ENCODE data around the gene SKI.

Gene SKI

GRCh38 chr1:2194319-2194897 lies 33.7 kb upstream of the SKI start, which contains the start of gene FAAP20:
Gene FAAP20 (minus strand): TSS chr1:2194772. CDS start chr1:2194749, 23 bp downstream.
- DNase-seq (ENCODE audit: low read depth), result peak; percentile 73

- DNase-seq (ENCODE audit: low read depth), result peak; percentile 84
Observed at GRCh38 chr1:2194898-2195673, 33.0 kb upstream of the SKI start.

GRCh38 chr1:2195785-2196184 lies 32.3 kb upstream of the SKI start:
- DNase-seq (ENCODE audit: low read depth), result no peak

- no peak for DNase-seq (ENCODE audit: low read depth)
Observed at GRCh38 chr1:2196901-2197638, 31.0 kb upstream of the SKI start.

GRCh38 chr1:2197707-2198165 lies 30.4 kb upstream of the SKI start:
- no peak for DNase-seq (ENCODE audit: low read depth)

- DNase-seq (ENCODE audit: low read depth), result no peak
Observed at GRCh38 chr1:2198571-2198970, 29.5 kb upstream of the SKI start.

GRCh38 chr1:2199042-2199810 lies 28.9 kb upstream of the SKI start:
- peak; percentile 89 for DNase-seq (ENCODE audit: low read depth)

- no peak for DNase-seq (ENCODE audit: low read depth)
Observed at GRCh38 chr1:2200308-2200943, 27.7 kb upstream of the SKI start.

- DNase-seq (ENCODE audit: low read depth), result no peak
Observed at GRCh38 chr1:2201062-2201461, 27.1 kb upstream of the SKI start.

GRCh38 chr1:2202008-2202575 lies 26.0 kb upstream of the SKI start:
- DNase-seq (ENCODE audit: low read depth), result no peak

- DNase-seq (ENCODE audit: low read depth), result no peak
Observed at GRCh38 chr1:2202843-2203601, 25.1 kb upstream of the SKI start.

- no peak for DNase-seq (ENCODE audit: low read depth)
Observed at GRCh38 chr1:2203671-2204414, 24.3 kb upstream of the SKI start.

- DNase-seq (ENCODE audit: low read depth), result peak; percentile 76
Observed at GRCh38 chr1:2204415-2205190, 23.5 kb upstream of the SKI start.

GRCh38 chr1:2205191-2205952 lies 22.7 kb upstream of the SKI start:
- peak; percentile 91 for DNase-seq (ENCODE audit: low read depth)

- no peak for DNase-seq (ENCODE audit: low read depth)
Observed at GRCh38 chr1:2206813-2207487, 21.2 kb upstream of the SKI start.

GRCh38 chr1:2208309-2209239 lies 19.5 kb upstream of the SKI start:
- DNase-seq (ENCODE audit: low read depth), result peak; percentile 84

Data from ELR (cell line).